Mesodermal cell (in vitro differentiated cells): ENCODE measurements around the gene PSMD3.

ENCODE experiments used
- H3K27ac ChIP-seq: 2 replicates; pipeline ENCODE4 v1.7.0; 2013; ENCODE audit warnings: mild to moderate bottlenecking, low read depth, low read length, moderate library complexity; ENCODE audit not compliant: severe bottlenecking
- H3K36me3 ChIP-seq: 2 replicates; pipeline ENCODE4 v1.7.1; 2013; ENCODE audit warnings: mild to moderate bottlenecking, low read length, moderate library complexity; ENCODE audit not compliant: control insufficient read depth, insufficient read depth
- H3K4me1 ChIP-seq: one replicate; pipeline ENCODE4 v1.7.1; 2013; ENCODE audit warnings: mild to moderate bottlenecking, low read length; ENCODE audit not compliant: insufficient read depth, control insufficient read depth, poor library complexity, severe bottlenecking
- H3K4me3 ChIP-seq: 2 replicates; pipeline ENCODE4 v1.7.0; 2013; ENCODE audit warnings: low read length, control low read depth, mild to moderate bottlenecking; ENCODE audit not compliant: insufficient read depth, poor library complexity, severe bottlenecking; ENCODE audit errors: extremely low read depth
- H3K9me3 ChIP-seq: 2 replicates; pipeline ENCODE4 v1.7.1; 2013; ENCODE audit warnings: mild to moderate bottlenecking, low read length, moderate library complexity; ENCODE audit not compliant: control insufficient read depth
- WGBS, 2 experiments: methylation state at CpG; one replicate each; pipeline ENCODE4 v1.1.5; 2013; ENCODE audit warnings: missing lambda C conversion rate in 2 of 2; ENCODE audit not compliant: insufficient coverage in 2 of 2; 5-methylcytosine and 5-hydroxymethylcytosine counted together

PSMD3 gene

GRCh38 chr17:40015005-40015997, 34.7 kb downstream of the PSMD3 start, which contains the start of gene CSF3:
Gene CSF3, plus strand, starts transcription at chr17:40015440. Its CDS starts 35 bp downstream, at chr17:40015475.
- 66 to 75% methylated on average over 16 to 17 of the region's 20 CpGs for WGBS, 2 experiments
- Histone ChIP-seq H3K4me3 (no peak within 1 kb of the TSS), H3K4me1 (peaks cover 25% of the 10 kb centered on the region), H3K36me3 (peaks cover 6% of the 10 kb centered on the region), H3K27ac (no peak within 1 kb of the TSS), H3K9me3 (no peaks in the 10 kb centered on the region)

GRCh38 chr17:40015998-40016985, 35.7 kb downstream of the PSMD3 start:
- Histone ChIP-seq H3K4me1 (peaks cover 28% of the 10 kb centered on the region), H3K9me3 (no peaks in the 10 kb centered on the region), H3K36me3 (peaks cover 14% of the 10 kb centered on the region), H3K4me3 (no peak overlapping the region), H3K27ac (no peak overlapping the region)
- 86 to 92% methylated on average over 21 of the region's 26 CpGs for WGBS, 2 experiments

GRCh38 chr17:40017422-40018080, 36.9 kb downstream of the PSMD3 start:
- WGBS, 2 experiments, result 72 to 81% methylated on average over 13 of the region's 15 CpGs
- Histone ChIP-seq H3K36me3 (peaks cover 25% of the 10 kb centered on the region), H3K27ac (no peak overlapping the region), H3K9me3 (no peaks in the 10 kb centered on the region), H3K4me1 (peaks cover 37% of the 10 kb centered on the region), H3K4me3 (no peak overlapping the region)

- WGBS, 2 experiments, result 31 to 42% methylated on average over 6 to 10 of the region's 15 CpGs
- H3K27ac ChIP-seq, result no peak overlapping the region
- H3K4me3 ChIP-seq, result no peak overlapping the region
- H3K4me1 ChIP-seq, result peaks cover 37% of the 10 kb centered on the region
- no peaks in the 10 kb centered on the region for H3K9me3 ChIP-seq
- peaks cover 35% of the 10 kb centered on the region for H3K36me3 ChIP-seq
These were observed 37.9 kb downstream of the PSMD3 start for GRCh38 chr17:40018211-40019121.

GRCh38 chr17:40019140-40019991, 38.8 kb downstream of the PSMD3 start:
- Histone ChIP-seq H3K4me1 (peaks cover 35% of the 10 kb centered on the region), H3K9me3 (no peaks in the 10 kb centered on the region), H3K27ac (no peak overlapping the region), H3K4me3 (no peak overlapping the region), H3K36me3 (peaks cover 40% of the 10 kb centered on the region)
- WGBS, 2 experiments, result 89 to 90% methylated on average over 15 to 23 of the region's 24 CpGs

GRCh38 chr17:40020146-40020545, 39.5 kb downstream of the PSMD3 start:
- H3K9me3 ChIP-seq, result no peaks in the 10 kb centered on the region
- no peak overlapping the region for H3K27ac ChIP-seq
- H3K4me1 ChIP-seq, result peaks cover 29% of the 10 kb centered on the region
- WGBS, 2 experiments, result 97 to 98% methylated on average over 13 of the region's 13 CpGs
- no peak overlapping the region for H3K4me3 ChIP-seq
- peaks cover 48% of the 10 kb centered on the region for H3K36me3 ChIP-seq

- Histone ChIP-seq H3K36me3 (peaks cover 61% of the 10 kb centered on the region), H3K4me1 (peaks cover 23% of the 10 kb centered on the region), H3K27ac (no peak overlapping the region), H3K4me3 (no peak overlapping the region), H3K9me3 (no peaks in the 10 kb centered on the region)
- 88 to 94% methylated on average over 6 to 7 of the region's 9 CpGs for WGBS, 2 experiments
These were observed 40.9 kb downstream of the PSMD3 start for GRCh38 chr17:40021451-40021971.

- Histone ChIP-seq H3K27ac (no peak overlapping the region), H3K4me3 (no peak overlapping the region), H3K9me3 (no peaks in the 10 kb centered on the region), H3K36me3 (peaks cover 69% of the 10 kb centered on the region), H3K4me1 (peaks cover 23% of the 10 kb centered on the region)
- 93 to 95% methylated on average over 9 of the region's 9 CpGs for WGBS, 2 experiments
These were observed 41.9 kb downstream of the PSMD3 start for GRCh38 chr17:40022497-40022896.
